ENCODE results near the gene RPL14. TPM values are rescaled to one million over a fixed set of nuclear protein-coding genes. Genes with fewer than 3 reads are reported as not detected.
A peak's percentile ranks its signal among the peaks of the same experiment; 100 is the strongest.

The RPL14 gene
- total RNA-seq, 2 experiments from 2014 or later: 3,546 to 3,721 TPM

GRCh38 chr3:40505599-40506462 is 48.7 kb downstream of the RPL14 start, which contains the start of gene ZNF620:
TSS of gene ZNF620 (plus strand) at chr3:40506039. CDS start at chr3:40506353, 314 bp downstream.
- peaks cover 4% of the 10 kb centered on the region for H3K36me3 Mint-ChIP-seq (ENCODE audit: low read depth)
- no peaks in the 10 kb centered on the region for H3K9me3 ChIP-seq (ENCODE audit: control insufficient read depth in 1 of 2, insufficient read depth in 1 of 2, low read length in 2 of 2)
- peak within 1 kb of the TSS; percentile 70 for H3K27ac Mint-ChIP-seq
- intact Hi-C loops (cut with DNase I, micrococcal nuclease): no loop called here
- no peaks in the 10 kb centered on the region for H3K27me3 ChIP-seq (ENCODE audit: control insufficient read depth in 1 of 2, insufficient read depth in 2 of 2, low read length in 2 of 2)
- ChIA-PET POLR2A (interaction anchor here (0.6 to 2.1 kb wide), 8 partner anchors 19 to 693 kb away, joined by 3 to 16 read pairs (median 6); partner anchors contain the start of genes CTNNB1, RPL14, ZNF619 and ZNF621), CTCF (interaction anchor here (0.6 to 1.9 kb wide), 6 partner anchors 10 to 197 kb away, joined by 3 to 6 read pairs (median 4); partner anchors contain the start of genes EIF1B, RPL14 and ZNF619)
- peaks cover 23% of the 10 kb centered on the region for H3K4me1 Mint-ChIP-seq (ENCODE audit: low read depth)
- no peaks in the 10 kb centered on the region for H3K36me3 ChIP-seq (ENCODE audit: insufficient read depth, low read length)
- peaks cover 7% of the 10 kb centered on the region for H3K4me1 ChIP-seq (ENCODE audit: insufficient read depth, low read length)
- H3K9me3 Mint-ChIP-seq: no peaks in the 10 kb centered on the region
- H3K27me3 Mint-ChIP-seq: no peaks in the 10 kb centered on the region
- DNase-seq: peak; percentile 5 to 73 (median 36)
- ATAC-seq (ENCODE audit: poor library complexity): peak; percentile 69
- H3K4me3 Mint-ChIP-seq: peak within 1 kb of the TSS; percentile 97
- peak within 1 kb of the TSS; percentile 83 for H3K4me3 ChIP-seq (ENCODE audit: low read length)
- no peak within 1 kb of the TSS for H3K27ac ChIP-seq (ENCODE audit: low read depth in 1 of 2, low read length in 2 of 2)
- peak; percentile 31 for TF ChIP-seq CTCF (IDR thresholded peaks at IDR 0.05)

GRCh38 chr3:40511031-40511718 is 54.0 kb downstream of the RPL14 start:
- CTCF ChIA-PET: no interaction called here
- intact Hi-C loops (cut with DNase I, micrococcal nuclease): no loop called here
- Histone ChIP-seq H3K27ac (ENCODE audit: low read depth in 1 of 2, low read length in 2 of 2) (no peak overlapping the region), H3K9me3 (ENCODE audit: control insufficient read depth in 1 of 2, insufficient read depth in 1 of 2, low read length in 2 of 2) (no peaks in the 10 kb centered on the region), H3K27me3 (ENCODE audit: control insufficient read depth in 1 of 2, insufficient read depth in 2 of 2, low read length in 2 of 2) (no peaks in the 10 kb centered on the region), H3K36me3 (ENCODE audit: insufficient read depth, low read length) (peaks cover 2% of the 10 kb centered on the region), H3K4me3 (ENCODE audit: low read length) (no peak overlapping the region), H3K4me1 (ENCODE audit: insufficient read depth, low read length) (no peaks in the 10 kb centered on the region)
- POLR2A ChIA-PET: no interaction called here
- H3K4me1 Mint-ChIP-seq (ENCODE audit: low read depth): peaks cover 8% of the 10 kb centered on the region
- no peak for DNase-seq
- no peaks in the 10 kb centered on the region for H3K9me3 Mint-ChIP-seq
- no peak for ATAC-seq (ENCODE audit: poor library complexity)
- H3K27ac Mint-ChIP-seq: no peak overlapping the region
- no peaks in the 10 kb centered on the region for H3K27me3 Mint-ChIP-seq
- TF ChIP-seq CTCF (IDR thresholded peaks at IDR 0.05): no peak
- H3K36me3 Mint-ChIP-seq (ENCODE audit: low read depth): peaks cover 18% of the 10 kb centered on the region
- H3K4me3 Mint-ChIP-seq: no peak overlapping the region

GRCh38 chr3:40516201-40516600 is 59.1 kb downstream of the RPL14 start:
- peaks cover 33% of the 10 kb centered on the region for H3K36me3 Mint-ChIP-seq (ENCODE audit: low read depth)
- no peaks in the 10 kb centered on the region for H3K4me1 Mint-ChIP-seq (ENCODE audit: low read depth)
- no peaks in the 10 kb centered on the region for H3K27me3 Mint-ChIP-seq
- H3K4me1 ChIP-seq (ENCODE audit: insufficient read depth, low read length): no peaks in the 10 kb centered on the region
- no peak for TF ChIP-seq CTCF (IDR thresholded peaks at IDR 0.05)
- DNase-seq (no peak), ATAC-seq (ENCODE audit: poor library complexity) (no peak)
- POLR2A ChIA-PET: no interaction called here
- H3K27me3 ChIP-seq (ENCODE audit: control insufficient read depth in 1 of 2, insufficient read depth in 2 of 2, low read length in 2 of 2): no peaks in the 10 kb centered on the region
- intact Hi-C loops (cut with DNase I, micrococcal nuclease): no loop called here
- H3K4me3 Mint-ChIP-seq: no peak overlapping the region
- no peak overlapping the region for H3K27ac Mint-ChIP-seq
- CTCF ChIA-PET: no interaction called here
- peaks cover 11% of the 10 kb centered on the region for H3K36me3 ChIP-seq (ENCODE audit: insufficient read depth, low read length)
- H3K27ac ChIP-seq (ENCODE audit: low read depth in 1 of 2, low read length in 2 of 2): no peak overlapping the region
- no peaks in the 10 kb centered on the region for H3K9me3 ChIP-seq (ENCODE audit: control insufficient read depth in 1 of 2, insufficient read depth in 1 of 2, low read length in 2 of 2)
- no peak overlapping the region for H3K4me3 ChIP-seq (ENCODE audit: low read length)
- H3K9me3 Mint-ChIP-seq: no peaks in the 10 kb centered on the region

All from CD4-positive, alpha-beta T cell (primary cell).